Ecto neural progenitor cell (in vitro differentiated cells): ENCODE results near the gene SLC19A1.
A peak's percentile ranks its signal among the peaks of the same experiment; 100 is the strongest.

Experiments used
- DNase-seq: peaks from one replicate; pipeline ENCODE4 v3.0.0-alpha.2; 2018; ENCODE audit warnings: low spot score

SLC19A1 gene

DNA sequence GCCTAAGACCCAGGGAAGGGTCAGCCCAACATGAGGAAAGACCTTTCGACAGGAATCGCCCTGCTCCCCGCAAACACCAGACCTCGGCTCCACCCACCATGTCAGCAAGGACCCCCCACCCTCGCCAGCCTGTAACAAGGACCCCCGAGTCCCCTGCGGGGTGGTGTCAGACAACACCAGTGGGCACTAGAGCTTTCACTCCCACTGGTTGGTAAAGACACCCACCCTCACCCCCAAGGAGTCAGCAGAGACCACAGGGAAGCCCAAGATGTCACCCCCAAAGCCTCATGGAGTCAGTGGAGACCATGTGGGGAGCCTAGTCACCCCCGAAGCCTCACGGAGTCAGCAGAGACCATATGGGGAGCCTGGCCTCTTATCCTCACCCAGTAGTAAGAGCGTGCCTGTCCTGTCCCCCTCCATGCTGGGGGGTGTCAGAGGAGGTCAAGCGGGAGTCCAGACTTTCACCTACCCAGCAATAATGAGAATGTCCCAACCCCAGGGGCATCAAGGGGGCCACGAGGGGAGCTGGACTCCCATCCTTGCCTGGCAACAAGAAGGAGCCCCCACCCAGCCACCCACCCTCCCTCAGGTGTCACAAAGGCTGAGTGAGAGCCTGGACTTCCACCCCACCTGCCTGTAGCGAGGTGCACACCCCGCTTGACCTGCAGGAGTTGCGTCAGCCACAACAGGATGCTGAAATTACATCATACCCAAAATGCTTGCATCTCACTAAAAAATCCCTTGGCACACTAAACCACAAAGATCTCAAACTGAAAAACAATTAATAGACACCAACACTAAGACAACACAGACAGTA is 24.8 kb downstream of the SLC19A1 start:
- DNase-seq: no peak

DNA sequence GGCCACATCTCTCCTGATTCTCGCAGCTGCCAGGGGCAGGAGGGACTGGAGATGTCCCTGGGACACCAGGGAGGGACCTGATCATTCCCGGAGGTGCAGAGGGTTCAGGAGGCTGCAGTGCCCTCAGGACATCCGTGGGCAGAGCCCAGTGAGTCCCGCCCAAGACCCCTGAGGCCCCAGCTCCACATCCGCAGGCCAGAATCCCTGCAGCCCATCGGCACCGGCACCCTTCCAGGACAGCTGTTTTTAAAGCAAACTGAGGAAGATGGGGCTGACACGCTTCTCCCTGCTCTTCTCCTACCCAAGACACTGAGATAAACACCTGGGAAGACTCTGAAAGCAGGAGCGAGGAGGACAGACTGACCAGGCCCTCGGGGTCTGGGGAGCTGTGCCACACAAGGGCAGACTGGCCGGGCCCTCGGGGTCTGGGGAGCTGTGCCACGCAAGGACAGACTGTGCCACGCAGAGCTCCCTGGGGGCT is 25.5 kb downstream of the SLC19A1 start:
- no peak for DNase-seq

DNA sequence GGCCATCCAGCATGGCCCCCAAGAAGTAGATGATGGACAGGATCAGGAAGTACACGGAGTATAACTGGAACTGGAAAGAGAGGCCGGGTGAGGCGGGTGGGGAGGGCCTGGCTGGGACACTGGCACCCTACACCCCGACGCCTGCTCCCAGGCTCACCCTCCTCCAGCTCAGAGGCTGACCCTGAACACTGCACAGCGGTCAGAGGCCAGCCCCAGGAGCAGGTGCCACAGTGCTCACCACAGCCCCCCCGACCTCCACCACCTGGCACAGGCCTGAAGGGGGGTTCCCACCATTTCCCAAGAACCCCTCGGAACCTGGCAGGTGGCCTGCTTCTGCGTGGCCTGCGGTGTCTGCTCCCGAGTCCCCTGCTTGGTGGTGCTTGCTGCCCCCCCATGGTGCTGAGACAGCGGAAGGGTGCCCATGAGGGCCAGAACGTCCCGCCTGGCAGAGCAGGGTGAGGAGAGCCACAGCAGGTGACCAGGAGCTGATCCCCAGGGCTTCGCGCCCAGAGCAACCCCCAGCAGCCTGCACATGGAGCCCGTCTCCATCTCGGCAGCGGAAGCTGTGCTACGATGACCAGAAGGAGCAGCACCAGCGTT is 26.1 kb downstream of the SLC19A1 start:
- no peak for DNase-seq

DNA sequence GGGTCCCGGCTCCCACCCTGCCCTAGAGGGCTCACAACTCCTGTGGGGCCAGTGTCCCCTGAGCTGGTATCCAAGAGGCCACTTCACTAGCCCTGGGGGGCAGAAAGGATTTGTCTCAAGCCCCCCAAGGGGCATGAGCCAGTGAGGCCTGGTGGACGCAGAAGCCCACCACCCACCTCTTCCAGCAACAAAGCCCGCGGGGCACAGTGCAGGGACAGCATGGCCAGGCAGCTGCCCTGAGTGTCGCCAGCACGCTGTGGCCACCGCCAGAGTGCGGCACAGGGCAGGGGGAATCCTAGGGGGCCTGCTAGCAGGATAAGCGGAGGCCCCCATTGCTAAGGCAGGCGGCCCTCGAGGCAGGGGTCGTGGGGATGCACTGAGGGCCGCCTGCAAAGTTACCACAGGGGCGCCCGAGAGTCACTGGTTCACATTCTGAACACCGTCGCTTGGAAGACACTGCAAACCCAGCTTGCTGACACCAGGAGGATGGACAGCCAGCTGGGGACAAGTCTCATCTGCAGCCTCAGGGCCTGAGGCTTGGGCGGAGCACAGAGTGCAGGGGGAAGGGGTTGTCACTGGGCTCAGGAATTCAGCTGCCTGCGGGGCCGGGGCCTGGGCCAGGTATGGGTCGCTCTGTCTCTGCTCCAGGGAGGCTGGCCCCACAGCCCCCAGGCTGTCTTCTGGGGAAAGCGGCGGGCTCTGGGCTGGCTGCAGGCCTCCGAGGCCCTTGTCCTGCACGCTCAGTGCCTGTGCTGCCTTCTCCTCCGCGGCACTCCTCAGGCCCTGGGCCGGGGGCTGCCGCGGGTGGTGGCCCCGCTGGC is 26.8 kb downstream of the SLC19A1 start:
- no peak for DNase-seq

DNA sequence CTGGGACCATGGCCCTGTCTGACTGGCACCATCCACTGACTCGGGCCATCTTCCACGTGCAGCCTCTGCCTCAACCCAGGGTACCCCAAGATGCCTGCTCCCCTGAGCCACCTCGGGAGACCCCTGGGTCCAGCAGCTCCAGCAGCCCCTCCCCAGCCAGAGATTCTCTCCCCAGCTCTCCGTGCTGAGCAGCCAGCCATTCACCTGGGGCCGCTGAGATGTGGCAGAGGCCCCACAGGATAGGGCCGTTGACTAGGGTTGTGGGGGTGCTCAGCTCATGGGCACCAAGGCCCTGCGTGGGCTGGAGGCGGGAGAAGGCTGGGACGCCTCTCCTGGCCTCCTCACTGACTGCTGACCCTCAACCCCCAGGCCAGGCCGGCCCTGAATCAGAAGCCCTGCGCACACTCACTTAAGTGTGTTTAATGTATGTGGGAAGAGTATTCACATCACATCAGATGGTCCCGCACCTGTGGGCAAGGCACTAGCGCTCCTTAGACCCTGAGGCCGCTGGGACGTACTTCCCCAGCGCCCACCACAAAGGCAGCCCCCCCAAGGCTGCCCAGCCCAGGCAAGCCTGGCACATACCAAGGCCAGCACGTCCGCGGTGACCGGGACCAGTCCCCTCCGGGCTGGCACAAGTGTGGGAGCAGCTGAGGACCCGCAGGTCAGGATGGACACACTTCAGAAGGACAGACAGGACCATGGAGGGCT is 27.8 kb downstream of the SLC19A1 start:
- no peak for DNase-seq

DNA sequence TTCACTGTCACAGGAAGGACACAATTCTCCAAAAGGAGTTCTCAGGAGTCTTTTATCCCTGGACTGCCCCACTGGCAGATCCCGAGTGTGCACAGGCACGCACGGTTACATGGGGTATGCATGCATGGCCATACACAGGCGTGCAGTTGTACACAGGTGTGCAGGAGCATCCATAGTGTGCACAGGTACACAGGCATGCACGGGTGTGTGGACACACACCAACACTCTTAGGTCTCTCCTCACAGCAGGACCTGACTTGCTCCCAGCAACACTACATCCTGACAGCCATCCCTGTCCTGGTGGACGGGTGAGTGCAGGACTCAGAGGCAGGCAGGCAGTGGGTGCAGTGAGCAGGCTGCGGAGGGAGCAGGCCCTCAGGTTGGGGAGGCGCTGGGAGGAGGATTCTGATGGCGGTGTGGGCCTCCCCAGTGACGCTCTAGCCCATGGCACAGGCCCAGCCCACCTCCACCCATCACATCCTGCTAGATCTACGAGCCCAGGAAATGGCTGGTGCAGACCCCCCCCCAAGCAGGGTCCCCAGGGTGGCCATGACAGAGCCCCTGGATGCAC is 28.4 kb downstream of the SLC19A1 start:
- no peak for DNase-seq

DNA sequence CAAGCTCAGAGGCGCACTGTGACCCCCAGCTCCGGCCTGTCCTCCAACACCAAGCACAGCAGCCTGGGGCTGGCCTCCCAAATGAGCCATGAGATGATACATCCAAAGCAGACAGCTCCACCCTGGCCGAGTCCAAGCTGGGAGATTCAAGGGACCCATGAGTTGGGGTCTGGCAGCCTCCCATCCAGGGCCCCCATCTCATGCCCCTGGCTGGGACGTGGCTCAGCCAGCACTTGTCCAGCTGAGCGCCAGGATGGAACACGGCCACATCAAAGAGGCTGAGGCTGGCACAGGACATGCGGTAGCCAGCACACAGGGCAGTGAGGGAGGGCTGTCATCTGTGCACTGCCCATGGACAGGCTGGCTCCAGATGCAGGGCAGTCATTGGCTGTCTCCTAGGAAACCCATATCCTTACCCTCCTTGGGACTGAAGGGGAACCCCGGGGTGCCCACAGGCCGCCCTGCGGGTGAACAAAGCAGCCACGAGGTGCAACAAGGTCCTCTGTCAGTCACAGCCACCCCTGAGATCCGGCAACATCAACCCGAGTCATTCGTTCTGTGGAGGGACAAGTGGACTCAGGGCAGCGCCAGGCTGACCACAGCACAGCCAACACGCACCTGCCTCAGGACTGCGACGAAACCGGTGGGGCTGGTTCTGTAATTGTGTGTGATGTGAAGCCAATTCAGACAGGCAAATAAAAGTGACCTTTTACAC is 29.1 kb downstream of the SLC19A1 start:
- DNase-seq: no peak

DNA sequence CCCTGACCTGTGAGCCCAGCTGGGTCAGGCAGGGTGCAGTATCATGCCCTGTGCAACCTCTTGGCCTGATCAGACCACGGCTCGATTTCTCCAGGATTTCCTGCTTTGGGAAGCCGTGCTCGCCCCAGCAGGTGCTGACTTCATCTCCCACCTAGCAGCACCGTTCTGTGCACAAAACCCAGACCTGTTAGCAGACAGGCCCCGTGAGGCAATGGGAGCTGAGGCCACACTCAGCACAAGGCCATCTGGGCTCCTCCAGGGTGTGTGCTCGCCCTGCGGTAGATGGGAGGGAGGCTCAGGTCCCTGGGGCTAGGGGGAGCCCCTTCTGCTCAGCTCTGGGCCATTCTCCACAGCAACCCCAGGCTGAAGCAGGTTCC is 29.6 kb downstream of the SLC19A1 start:
- no peak for DNase-seq

DNA sequence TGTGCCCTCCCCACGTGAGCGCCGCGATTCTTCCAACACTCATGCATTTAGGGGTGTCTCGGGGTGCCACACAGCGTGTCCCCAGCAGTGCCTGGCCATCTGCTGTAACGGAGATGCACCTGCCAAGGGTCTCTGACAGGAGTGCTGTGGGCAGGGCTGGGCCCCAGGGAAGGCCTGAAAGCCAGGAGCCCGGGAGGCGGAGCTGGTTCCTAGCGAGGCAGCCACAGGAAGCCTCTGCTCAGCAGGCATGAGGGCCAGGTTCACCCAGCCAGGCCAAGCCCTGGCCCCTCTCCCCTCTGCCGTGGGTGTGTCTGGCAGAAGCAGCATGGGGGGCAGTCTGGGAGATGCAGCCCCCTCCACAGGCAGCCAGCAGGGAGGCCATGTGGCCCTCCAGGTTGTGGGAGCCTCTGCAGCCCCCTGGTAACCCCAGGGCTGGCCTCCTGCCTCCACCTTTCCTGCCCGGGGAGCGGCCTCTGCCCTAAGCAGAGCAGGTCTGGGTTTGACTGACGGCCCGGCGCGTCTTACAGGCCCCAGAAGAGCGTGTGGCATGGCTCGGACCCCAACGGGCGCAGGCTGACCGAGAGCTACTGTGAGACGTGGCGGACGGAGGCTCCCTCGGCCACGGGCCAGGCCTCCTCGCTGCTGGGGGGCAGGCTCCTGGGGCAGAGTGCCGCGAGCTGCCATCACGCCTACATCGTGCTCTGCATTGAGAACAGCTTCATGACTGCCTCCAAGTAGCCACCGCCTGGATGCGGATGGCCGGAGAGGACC is 30.4 kb downstream of the SLC19A1 start:
- no peak for DNase-seq

DNA sequence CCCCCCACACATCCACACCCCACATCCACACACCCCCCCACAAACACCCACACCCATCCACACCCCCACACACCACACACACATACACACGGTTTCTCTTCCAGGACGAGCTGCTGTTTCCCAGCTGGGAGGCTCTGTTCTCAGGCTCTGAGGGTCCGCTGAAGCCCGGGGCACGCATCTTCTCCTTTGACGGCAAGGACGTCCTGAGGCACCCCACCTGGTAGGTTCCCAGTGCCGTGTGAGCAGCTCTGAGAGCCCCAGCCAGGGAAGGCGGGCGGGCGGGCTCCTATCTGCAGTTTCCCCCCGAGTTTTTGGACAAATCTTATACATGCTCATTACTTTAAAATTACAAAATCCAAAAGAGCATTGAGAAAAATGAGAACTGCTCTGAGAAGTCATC is 31.2 kb downstream of the SLC19A1 start:
- DNase-seq: no peak

DNA sequence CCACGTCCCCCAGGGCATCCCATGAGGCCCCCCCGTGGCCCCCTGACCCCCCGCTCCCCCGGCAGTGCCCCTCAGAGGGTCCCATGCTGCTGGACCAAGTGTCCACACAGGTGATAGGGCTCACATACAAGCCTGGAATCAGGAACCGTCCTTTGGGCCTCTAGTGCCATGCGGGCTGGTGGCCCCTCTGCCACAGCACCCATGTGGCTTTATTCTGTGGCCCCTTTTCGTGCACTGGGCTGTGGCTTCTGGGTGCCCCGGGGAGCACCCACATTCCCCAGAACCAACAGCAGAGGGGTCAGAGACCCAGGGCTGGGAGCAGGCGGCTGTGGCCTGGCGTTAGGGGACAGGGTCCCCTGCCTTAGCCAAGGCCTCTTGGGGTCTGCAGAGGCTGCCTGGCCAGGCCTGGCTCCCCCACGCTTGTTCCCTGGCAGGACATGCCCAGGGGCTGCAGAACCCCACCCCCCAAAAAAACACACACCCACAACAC is 31.7 kb downstream of the SLC19A1 start:
- no peak for DNase-seq

DNA sequence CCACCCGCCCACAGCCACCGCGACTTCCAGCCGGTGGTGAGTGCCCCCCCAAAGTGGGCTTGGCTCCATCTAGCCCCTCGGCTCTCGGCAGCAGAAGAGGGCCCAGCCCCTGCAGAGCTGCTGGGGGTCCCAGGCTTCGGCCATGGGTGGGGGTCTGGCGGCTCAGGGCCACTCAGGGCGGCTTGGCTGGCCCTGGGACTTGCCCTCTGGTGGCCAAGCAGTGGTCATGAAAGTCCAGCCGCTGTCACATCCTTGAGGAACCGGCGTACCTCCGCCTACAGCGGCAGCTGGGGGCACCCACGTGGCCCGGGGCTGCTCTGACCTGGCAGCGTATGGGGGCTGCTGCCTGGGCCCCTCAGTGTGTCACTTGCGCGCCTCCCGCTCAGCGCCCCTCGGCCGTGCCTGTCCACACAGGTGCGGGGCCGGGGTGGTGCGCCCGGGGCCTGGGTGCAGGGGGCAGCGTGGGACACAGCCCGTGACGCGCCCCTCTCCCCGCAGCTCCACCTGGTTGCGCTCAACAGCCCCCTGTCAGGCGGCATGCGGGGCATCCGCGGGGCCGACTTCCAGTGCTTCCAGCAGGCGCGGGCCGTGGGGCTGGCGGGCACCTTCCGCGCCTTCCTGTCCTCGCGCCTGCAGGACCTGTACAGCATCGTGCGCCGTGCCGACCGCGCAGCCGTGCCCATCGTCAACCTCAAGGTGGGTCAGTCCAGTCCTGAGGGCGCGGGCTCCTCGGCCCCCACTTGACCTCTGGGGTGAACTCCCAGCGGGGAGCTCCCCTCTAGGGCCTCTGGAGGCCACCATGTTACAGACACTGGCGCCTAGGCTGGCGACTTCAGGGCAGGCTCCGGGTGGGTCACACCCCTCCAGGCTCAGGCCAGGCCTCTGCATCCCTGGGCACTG is 32.4 kb downstream of the SLC19A1 start:
- no peak for DNase-seq

DNA sequence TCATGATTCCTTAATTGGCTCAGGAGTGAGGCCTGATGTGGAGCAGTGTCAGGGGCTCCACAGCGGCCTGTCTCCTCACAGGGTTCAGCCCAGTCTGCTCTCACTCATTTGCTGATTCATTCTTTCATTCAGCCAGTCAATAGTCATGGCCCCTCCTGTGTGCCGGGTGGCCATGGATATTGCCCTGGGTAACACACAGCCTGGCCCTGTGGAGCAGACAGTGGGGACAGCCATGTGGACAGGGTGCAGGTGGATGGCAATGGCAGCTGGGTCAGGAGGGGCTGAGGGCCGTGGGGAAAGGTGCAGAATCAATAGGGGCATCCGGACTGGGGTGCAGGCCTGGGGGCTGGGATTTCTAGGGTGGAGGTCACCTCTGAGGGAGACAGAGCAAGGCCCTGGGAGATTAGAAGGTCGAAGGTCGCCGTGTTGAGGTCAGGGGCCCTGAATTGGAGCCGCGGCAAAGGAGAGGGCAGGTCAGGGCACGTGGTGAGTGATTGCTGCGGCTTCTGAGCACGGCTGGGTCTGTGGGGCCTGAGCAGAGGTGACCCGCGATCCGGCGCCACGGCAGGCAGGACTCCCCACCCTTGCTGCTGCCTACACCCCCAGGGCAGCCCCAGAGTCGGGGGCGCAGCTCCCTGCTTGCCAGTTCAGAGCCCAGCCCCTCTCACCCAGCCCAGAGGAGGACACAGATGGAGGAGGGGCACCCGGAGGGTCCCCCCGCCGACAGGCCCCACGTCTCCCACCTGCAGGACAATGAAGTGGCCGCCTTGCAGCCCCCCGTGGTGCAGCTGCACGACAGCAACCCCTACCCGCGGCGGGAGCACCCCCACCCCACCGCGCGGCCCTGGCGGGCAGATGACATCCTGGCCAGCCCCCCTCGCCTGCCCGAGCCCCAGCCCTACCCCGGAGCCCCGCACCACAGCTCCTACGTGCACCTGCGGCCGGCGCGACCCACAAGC is 33.4 kb downstream of the SLC19A1 start:
- peak; percentile 68 for DNase-seq

DNA sequence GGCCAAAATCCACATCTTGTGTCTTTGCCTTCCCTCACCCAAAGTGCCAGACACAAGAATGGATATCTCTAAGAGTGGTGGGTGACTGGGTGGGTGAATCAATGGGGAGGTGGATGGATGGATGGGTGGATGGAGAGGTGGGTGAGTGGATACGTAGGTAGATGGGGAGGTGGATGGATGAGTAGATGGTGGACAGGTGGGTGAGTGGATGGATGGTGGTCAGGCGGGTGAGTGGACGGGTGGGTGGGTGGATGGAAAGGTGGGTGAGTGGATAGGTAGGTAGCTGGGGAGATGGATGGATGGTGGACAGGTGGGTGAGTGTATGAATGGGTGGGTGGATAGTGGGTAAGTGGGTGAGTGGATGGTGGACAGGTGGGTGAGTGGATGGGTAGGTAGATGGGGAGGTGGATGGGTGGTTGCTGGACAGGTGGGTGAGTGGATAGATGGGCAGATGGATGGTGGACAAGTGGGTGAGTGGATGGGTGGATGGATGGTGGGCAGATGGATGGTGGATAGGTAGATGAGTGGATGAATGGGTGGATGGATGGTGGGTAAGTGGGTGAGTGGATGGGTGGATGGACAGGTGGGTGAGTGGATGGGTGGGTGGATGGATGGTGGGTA is 34.2 kb downstream of the SLC19A1 start:
- DNase-seq: no peak

DNA sequence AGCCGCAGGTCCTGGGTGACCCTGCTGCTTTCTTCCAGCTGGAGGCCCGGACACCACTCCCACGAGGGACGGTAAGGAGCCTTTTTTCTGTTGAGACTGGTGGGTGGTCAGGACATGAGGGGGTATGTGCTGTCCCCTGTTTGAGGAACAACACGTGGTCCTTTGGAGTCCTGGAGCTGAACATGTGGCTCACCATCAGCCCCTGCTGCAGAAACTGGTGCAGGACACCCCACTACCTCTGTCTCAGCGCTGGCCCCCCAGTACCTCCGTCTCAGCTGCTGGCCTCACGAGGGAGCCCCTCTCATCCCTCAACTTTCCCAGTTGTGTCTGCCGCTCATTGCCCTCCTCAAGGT is 34.7 kb downstream of the SLC19A1 start:
- no peak for DNase-seq

DNA sequence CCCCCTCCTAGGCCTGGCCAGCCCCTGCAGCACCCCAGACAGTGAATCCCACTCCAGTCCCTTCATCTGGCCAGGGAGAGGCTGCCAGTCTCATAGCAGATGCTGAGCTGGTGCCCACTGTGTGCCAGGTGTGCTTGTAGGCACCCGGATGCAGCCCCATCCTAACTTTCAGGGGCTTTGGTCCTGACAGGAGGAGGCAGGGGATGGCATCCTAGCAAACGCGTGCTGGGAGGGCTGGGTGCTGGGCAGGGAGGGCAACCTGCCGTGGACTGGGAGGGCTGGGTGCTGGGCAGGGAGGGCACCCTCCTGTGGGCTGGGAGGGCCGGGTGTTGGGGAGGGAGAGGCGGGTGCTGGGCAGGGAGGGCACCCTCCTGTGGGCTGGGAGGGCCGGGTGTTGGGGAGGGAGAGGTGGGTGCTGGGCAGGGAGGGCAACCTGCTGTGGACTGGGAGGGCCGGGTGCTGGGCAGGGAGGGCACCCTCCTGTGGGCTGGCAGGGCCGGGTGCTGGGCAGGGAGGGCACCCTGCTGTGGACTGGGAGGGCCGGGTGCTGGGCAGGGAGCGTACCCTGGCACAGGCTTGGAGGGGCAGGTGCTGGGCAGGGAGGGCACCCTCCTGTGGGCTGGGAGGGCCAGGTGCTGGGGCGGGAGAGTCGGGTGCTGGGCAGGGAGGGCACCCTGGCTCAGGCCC is 35.3 kb downstream of the SLC19A1 start:
- no peak for DNase-seq

DNA sequence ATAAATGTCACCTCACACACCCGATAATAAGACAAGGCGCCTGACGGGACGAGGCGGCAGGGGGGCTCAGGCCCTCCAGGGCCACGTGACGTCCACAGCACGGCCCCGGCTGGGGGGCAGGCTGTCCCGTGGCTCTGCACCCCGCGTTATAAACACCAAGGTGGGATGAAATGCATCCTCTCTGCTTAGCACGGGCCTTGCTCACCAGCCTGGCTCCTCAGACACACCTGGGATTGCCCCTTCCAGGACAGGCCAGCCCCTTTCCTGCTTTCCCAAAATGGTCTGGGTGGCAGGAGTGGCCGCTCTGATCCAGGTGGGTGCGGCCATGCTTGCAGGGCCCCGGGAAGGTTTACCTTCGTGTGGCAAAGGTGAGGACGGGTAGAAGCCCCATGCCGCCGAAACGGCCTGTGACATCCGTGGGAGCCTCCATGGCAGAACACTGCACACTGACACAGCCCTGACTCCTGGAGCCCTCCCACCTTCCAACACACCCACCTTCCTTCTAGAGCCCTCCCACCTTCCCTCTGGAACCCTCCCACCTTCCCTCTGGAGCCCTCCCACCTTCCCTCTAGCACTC is 35.9 kb downstream of the SLC19A1 start:
- DNase-seq: no peak
